HG03442 (cell line): ENCODE measurements around the gene UGT1A5.
"Not testable (repeated sequence)": the region's sequence is repeated elsewhere in the genome, so short reads cannot be mapped to it uniquely, and the experiment has no call there.

Source experiments
- ATAC-seq: cut with Tn5 transposase; IDR thresholded peaks from one replicate; pipeline ENCODE4 v1.9.1; 2021; ENCODE audit warnings: mild to moderate bottlenecking, moderate library complexity; ENCODE audit not compliant: unreplicated experiment

Gene UGT1A5

DNA sequence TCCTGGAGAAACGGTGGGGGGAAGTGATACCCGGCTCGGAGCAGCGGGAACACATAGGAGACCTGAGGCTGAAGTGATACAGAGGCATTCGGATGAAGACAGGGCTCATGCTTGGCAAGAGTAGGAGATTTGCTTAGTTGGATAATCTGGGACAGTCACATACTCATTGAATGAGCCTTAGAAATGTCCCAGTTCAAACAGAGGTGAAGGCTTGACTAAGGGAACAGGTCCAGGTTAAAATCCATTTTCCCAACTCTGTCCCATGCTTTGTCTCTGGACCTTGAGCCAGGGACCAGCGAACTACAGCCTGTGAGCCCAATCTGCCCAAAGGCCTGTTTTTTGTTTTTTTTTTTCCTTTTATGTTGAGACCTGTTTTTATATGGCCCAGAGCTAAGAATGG is 18.7 kb upstream of the UGT1A5 start:
- ATAC-seq: no peak

DNA sequence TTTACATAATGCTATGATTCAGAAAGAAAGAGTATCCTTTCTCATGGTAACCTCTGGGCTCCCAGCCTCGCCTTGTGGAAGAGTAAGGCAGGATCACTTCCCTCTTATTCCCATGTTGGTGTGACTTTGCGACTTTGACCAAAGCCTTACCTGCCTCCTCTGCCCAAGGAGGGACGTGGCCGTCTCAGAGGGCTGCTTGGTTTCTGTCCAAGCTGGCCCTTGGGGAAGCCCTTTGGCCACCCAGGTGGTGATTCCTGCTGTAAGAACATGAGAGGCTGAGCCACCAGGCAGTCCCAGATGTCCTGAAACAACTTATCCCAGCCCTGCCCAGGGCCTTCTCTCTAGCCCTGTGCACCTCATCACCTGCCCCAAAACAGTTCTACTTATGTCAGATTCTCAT is 14.0 kb upstream of the UGT1A5 start:
- ATAC-seq: no peak

DNA sequence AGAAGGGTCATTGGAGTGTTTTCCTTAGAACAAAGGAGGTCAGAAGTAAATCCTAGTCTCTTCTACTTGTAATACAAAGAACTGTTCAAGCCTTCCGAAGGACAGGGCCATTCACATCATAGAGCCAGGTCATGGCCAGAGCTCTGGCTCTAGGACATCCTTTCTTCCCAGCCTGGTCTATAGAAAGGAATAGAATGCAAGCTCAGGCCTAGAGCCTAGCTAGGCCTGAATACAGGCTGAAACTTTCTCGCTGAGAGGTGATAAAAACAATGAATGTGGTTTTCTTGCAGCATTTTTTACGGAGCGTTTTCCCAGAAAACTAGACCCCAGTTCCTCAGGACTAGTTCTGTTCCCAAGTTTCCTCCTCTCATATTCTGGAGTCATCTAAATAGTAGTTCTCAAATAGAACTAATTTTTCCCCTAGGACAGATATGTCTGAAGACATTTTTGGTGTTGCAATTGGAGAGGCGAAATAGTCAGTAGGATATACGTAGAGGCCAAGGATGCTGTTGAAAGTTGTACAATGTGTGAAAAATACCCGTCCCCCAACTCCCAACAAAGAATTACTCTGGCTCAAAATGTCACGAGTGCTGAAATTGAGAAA is 13.2 kb upstream of the UGT1A5 start:
- ATAC-seq: no peak

DNA sequence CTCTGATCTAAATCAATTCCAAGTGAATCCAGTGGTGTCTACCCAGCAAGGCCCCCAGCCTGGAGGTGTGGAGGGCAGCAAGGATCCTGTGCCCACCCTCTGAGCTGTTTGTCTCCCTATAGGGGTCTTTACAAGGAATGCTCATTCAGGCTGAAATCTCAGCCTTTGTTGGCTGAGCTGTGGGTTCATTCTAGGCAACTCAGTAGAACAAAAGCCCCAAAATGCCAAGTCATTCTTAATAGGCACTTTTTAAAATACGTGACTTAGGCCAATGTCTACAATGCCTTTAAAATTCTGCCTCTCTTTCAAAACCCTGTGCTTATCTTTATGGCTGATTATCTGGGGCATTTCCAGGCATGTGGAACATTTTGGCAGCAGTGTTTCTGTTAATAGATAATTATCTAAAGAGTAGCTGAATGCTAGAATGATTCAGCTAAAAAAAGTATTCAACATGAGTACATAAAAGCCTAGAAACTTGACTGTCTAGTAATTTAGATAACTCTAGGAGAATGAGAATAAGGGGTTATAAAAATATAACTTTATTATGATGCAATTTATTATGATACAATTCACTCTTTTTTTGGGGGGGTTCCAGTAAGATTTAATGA is 12.6 kb upstream of the UGT1A5 start:
- no peak for ATAC-seq

DNA sequence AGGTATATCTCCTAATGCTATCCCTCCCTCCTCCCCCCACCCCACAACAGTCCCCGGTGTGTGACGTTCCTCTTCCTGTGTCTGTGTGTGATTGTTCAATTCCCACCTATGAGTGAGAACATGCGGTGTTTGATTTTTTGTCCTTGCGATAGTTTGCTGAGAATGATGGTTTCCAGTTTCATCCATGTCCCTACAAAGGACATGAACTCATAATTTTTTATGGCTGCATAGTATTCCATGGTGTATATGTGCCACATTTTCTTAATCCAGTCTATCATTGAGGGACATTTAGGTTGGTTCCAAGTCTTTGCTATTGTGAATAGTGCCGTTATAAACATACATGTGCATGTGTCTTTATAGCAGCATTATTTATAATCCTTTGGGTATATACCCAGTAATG is 11.9 kb upstream of the UGT1A5 start:
- ATAC-seq: not testable (repeated sequence)

DNA sequence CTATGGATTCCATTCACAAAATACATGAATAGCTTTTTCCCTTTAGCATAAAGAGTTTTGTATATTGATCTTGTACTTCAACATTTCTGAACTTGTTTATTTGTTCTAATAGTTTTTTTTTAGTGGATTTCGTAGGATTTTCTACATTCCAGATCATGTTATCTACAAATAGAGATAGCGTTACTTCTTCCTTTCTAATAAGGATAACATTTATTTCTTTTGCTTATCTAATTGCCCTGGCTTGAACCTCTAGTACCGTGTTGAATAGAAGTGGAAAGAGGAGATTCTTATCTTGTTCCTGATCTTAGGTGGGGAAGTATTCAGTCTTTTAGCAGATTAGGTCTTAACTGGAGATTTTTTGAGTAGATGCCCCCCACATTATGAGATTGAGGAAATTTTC is 10.5 kb upstream of the UGT1A5 start:
- no peak for ATAC-seq

DNA sequence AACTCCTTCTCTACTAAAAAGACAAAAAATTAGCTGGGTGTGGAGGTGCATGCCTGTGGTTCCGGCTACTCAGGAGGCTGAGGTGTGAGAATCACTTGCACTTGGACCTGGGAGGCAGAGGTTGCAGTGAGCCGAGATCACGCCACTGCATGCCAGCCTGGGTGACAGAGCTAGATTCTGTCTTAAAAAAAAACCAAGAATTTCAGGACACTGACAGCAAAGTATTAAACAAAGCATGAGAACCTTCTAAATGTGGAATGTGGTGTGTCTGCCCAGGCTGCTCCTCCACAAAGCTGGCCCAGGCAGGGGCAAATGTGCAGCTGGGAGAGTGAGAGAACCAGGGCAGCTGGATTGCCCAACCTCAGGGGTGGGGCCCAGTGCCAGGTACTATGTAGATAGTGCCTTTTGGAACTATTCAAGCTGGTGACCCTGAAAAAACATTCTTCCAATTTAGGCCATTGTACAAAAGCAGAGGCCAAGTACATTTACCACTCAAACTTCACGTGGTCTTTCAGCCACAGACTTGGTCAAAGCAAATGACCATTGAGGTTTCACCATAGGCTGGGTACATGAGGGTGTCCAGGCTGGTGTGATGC is 6.7 kb upstream of the UGT1A5 start:
- ATAC-seq: no peak

DNA sequence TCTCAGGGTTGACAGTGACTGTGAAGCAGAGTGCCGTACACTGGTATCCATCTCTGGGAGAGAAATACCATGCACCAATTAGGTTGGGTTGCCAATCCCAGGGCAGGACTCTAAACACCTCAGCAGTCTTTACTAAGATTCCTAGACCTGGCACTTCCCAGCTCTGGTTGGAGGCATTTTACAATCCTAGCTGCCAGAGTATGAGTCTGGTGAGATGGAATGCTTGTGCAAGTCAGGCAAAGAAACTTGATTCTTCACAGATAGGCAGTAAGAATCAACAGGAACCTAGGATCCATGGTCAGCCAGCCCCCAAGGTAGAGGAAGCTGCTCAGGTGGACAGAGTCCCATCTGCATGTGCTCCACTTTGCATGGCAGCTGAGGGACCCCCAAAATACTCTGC is 6.0 kb upstream of the UGT1A5 start:
- no peak for ATAC-seq

DNA sequence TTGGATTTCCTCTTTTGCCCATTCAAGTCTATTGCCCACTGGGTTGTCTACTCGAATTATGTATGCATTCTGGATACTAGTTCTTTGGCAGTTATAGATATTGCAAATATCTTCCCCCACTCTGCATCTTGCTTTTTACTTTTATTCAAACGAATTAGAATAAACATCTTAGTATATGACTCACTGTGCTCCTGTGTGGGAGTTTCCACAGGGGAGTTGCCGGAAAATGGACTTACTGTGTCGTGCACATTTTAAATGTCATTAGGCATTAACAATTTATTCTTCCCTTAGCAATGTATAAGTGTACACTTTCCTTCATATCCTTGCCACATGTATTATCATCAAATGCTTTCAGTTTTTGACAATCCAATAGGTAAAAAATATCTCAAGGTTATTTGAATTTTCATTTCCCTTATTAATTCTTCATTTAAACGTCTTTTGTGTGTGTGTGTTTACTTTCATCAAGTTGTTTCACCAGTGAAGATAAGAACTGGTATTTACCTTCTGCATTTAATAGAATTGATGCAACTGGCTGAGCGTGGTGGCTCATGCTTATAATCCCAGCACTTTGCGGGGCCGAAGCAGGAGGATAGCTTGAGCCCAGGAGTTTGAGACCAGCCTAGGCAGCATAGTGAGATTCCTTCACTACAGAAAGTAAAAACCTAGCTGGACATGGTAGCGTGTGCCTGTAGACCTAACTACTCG is 4.6 kb upstream of the UGT1A5 start:
- ATAC-seq: no peak

DNA sequence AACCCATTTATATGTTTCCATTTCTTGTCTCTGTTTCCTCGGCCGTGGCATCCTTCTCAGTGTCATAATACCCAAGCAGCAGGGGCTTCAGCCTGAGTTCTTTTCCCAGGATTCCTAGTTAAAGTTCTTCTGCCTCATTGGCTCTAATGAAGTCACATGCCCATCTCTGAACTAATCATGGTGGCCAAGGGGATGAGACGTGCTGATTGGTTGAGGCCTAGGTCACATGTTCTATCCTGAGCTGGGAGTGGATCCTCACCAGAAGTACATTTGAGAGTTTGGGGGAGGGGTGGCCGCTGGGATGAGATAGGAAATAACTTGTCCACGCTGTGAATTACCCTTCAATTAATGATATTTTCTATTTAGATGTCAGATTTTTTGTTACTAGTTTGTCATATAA is 3.8 kb upstream of the UGT1A5 start:
- no peak for ATAC-seq

DNA sequence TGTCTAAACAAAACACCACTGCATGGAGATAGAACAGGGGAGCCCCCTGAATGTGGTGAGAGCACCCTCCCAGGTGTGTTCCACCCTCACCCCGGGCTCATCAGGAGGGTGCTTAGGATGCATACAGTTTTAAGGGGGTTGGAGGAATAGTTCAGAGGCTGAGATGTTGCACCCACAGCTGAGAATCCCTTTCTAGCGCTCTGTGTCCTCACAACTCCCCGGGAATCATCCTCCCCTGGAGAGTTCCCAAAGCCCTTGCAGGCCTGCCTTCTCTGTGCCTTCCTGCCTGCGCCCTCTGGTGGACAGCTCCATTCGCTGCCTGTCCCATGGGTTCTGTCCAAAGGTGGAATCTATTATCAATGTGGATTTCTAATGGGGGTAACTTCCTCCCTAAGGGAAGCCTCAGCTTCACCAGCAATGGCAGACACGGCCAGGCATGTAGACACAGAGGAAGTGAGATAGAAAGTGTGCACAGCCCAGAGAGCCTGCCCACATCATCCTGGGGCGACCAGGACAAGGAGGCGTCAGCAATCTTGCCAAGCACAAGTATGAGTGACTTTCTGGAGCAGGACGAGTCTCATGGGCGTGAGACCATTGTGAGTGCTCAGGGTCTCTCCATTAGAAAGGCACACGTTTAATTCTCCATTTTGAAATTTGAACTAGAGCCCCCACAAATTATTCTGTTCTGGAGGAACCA is 1.2 kb upstream of the UGT1A5 start:
- ATAC-seq: no peak

DNA sequence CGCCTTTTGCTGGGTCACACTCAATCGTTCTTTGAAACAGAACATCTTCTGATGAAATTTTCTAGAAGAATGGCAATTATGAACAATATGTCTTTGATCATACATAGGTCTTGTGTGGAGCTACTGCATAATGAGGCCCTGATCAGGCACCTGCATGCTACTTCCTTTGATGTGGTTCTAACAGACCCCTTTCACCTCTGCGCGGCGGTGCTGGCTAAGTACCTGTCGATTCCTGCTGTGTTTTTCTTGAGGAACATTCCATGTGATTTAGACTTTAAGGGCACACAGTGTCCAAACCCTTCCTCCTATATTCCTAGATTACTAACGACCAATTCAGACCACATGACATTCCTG is 532 bp downstream of the UGT1A5 start:
- no peak for ATAC-seq

DNA sequence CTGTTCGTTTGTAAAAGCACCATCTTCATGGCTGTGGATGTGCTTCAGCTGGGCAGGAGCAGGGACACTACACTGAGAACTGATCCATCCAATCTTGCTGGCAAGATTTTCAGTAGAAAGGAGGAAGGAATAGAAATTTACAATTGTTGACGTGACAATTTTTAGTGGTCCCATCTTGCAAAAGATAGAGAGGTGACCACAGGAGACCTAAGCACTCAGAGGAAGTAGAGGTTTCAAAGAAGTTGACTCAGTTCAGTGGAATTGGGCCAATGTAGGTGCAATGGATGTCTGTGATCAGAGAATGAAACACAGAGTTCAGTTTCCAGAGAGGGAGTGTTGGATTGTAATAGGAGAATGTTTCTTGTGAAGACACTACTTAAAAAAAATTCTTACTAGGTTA is 1.4 kb downstream of the UGT1A5 start:
- no peak for ATAC-seq

DNA sequence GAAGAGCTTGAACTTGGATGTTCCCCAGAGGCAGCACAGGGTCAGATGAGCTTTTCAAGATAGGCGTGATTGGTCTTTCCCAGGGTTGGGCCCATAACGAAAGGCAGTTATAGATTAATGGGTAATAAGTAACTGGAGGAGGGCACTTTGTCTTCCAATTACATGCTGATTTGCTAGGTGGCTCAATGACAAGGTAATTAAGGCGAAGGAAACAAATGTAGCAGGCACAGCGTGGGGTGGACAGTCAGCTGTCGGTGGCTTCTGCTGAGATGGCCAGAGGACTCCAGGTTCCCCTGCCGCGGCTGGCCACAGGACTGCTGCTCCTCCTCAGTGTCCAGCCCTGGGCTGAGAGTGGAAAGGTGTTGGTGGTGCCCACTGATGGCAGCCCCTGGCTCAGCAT is 5.8 kb downstream of the UGT1A5 start, which contains the start of gene UGT1A4:
Gene UGT1A4 (plus strand): TSS at position 185 of the 400 bp plus-strand sequence. CDS start 85 bp downstream, at position 270.
- no peak for ATAC-seq

DNA sequence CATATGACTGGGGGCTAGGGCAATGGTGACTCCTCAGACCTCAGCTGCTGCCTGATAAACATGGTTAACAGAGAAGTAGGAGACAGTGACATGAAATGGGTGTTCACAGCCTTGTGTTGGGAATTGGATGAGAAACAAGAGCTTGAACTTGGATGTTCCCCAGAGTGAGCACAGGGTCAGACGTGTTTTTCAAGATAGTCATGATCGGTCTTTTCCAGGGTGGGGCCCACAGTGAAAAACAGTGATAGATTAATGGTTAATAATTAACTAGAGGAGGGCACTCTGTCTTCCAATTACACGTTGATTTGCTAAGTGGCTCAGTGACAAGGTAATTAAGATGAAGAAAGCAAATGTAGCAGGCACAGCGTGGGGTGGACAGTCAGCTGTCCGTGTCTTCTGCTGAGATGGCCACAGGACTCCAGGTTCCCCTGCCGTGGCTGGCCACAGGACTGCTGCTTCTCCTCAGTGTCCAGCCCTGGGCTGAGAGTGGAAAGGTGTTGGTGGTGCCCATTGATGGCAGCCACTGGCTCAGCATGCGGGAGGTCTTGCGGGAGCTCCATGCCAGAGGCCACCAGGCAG is 16.1 kb downstream of the UGT1A5 start, which contains the start of gene UGT1A3:
Gene UGT1A3 (plus strand): TSS at position 320 of the 579 bp plus-strand sequence. CDS start 85 bp downstream, at position 405.
- no peak for ATAC-seq

DNA sequence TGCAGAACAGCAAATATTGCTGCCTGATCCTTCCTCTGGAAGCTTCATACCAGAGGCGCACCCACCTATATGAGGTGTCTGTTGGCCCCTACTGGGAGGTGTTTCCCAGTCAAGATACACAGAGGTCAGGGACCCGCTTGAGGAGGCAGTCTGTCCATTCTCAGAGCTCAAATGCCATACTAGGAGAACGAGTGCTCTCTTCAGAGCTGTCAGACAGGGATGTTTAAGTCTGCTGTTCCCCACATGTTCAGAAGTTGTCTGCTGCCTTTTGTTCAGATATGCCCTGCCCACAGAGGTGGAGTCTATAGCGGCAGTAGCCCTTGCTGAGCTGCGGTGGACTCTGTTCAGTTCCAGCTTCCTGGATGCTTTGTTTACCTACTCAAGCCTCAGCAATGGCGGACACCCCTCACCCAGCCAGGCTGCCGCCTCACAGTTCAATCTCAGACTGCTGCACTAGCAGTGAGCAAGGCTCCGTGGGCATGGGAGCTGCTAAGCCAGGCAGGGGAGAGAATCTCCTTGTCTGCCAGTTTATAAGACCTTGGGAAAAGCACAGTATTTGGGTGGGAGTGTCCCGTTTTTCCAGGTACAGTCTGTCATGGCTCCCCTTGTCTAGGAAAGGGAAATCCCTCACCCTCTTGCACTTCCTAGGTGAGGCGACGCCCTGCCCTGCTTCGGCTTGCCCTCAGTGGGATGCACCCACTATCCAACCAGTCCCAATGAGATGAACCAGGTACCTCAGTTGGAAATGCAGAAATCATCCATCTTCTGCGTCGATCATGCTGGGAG is 24.4 kb downstream of the UGT1A5 start:
- ATAC-seq: not testable (repeated sequence)

DNA sequence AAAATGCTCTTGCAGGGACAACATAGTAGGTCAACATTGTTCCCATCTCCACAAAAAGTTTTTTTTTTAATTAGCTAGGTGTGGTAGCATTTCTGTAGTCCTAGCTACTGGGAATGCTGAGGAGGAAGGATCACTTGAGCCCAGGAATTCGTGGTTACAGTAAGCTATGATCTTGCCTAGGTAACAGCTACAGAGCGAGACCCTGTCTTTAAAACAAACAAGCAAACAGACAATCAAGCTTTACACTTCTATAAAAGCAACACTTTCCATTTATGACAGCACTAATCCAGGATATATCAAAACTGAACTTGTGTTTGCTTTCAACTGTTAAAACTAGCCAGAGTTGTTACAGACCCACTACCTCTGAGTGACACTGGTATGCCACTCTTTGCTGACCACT is 28.2 kb downstream of the UGT1A5 start:
- ATAC-seq: no peak

DNA sequence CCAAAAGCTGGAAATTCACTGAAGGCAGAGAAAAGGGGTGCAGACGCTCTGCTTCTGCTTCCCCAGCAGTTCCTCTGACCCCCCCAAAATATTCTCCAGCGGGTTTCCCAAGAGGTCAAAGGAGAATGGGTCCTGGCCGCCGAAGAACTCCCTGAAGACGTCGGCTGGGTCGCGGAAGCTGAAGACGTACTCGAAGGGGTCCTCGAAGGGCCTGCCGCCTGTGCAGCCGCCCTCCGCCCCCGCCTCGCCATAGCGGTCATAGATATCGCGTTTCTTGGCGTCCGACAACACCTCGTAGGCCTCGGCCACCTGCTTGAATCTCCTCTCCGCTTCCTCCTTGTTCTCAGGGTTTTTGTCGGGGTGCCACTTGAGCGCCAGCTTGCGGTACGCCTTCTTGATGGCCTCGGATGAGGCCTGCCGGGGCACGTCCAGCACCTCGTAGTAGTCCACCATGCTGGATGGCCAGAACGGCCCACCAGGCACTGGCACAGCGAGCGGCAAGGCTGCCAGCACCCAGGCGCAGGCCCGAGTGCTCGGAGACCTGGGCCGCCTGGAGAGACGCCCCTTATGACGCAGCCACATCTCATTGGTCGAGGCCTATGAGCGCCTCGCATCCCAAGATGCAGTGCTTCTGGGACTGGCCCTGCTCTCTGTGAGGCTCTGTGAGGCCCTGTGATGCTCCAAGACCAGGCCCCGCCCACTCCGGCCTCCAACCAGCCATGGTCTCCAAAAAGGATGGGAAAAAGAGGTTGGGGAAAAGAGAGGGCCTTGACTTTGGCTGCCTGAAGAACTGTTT is 31.0 kb downstream of the UGT1A5 start:
- ATAC-seq: no peak

DNA sequence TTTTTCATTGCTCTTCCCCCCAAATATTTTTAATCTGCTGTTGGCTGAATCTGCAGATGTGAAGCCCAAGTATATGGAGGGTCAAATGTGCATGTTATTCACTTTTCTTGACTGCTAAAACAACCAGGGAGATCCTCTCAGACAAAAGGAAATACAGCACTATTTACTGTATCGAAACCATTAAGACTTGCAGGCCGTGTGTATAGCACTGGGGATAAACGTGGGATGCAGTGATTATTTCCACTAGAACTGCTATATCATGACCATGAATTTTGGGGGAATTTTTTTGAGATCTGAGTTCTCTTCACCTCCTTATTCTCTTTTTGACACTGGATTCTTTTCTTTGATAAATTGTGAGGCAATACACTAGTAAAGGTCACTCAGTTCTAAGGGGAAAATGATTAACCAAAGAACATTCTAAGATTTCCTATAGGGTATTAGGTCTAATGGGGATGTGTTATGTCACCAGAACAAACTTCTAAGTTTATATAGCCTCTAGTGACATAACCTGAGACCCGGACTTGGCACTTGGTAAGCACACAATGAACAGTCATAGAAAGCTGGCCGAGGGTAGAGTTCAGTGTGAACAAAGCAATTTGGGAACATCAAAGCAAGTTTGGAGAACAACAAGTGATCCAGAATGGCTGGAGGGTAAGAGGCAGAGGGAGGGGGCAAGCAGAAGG is 32.5 kb downstream of the UGT1A5 start:
- ATAC-seq: no peak
